HepG2 (cell line): ENCODE results near the gene TEDC1. TPM values are rescaled to one million over a fixed set of nuclear protein-coding genes. Genes with fewer than 3 reads are reported as not detected.

Experiments used
- AGO2 ChIP-seq: fragments of 200-400 bp; formaldehyde crosslinking; optimal IDR thresholded peaks from 2 replicates; pipeline ENCODE3; 2017; ENCODE audit warnings: mild to moderate bottlenecking, low read depth, low read length, moderate library complexity
- ARHGAP35 ChIP-seq: sonication (generic); formaldehyde crosslinking; IDR thresholded peaks from 2 replicates; pipeline ENCODE4 v1.9.0; 2022; ENCODE audit warnings: mild to moderate bottlenecking, inconsistent platforms, moderate library complexity, missing genetic modification reagents, borderline replicate concordance
- CSRNP1 ChIP-seq: sonication (generic); formaldehyde crosslinking; IDR thresholded peaks from 2 replicates; pipeline ENCODE4 v1.8.1; 2023; ENCODE audit warnings: mild to moderate bottlenecking, missing genetic modification reagents
- KAT7 ChIP-seq: IDR thresholded peaks from 2 replicates; pipeline ENCODE4 v1.6.1; 2018; ENCODE audit warnings: borderline replicate concordance, missing compliant biosample characterization
- KDM2A ChIP-seq: sonication (generic); formaldehyde crosslinking; IDR thresholded peaks from 2 replicates; pipeline ENCODE4 v1.4.0; 2020; ENCODE audit warnings: low read depth, missing genetic modification reagents, borderline replicate concordance
- KLF16 ChIP-seq, 2 experiments: sonication (generic) in 1 of 2; formaldehyde crosslinking in 1 of 2; IDR thresholded peaks; 2 replicates each; pipeline versions ENCODE4 v1.6.1 to v1.8.0; 2016 to 2023; ENCODE audit warnings: missing genetic modification reagents in 2 of 2, missing compliant biosample characterization in 1 of 2
- RFXANK ChIP-seq: IDR thresholded peaks from 2 replicates; pipeline ENCODE4 v1.6.1; 2016
- SAFB2 ChIP-seq: sonication (generic); formaldehyde crosslinking; IDR thresholded peaks from 2 replicates; pipeline ENCODE4 v1.5.1; 2020; ENCODE audit warnings: missing genetic modification reagents, low read depth, mild to moderate bottlenecking, borderline replicate concordance
- SMAD1 ChIP-seq: sonication (generic); formaldehyde crosslinking; IDR thresholded peaks from 2 replicates; pipeline ENCODE4 v1.4.0; 2020; ENCODE audit warnings: missing genetic modification reagents, low read depth, mild to moderate bottlenecking, borderline replicate concordance
- WIZ ChIP-seq: sonication (generic); formaldehyde crosslinking; IDR thresholded peaks from 2 replicates; pipeline ENCODE4 v1.5.1; 2020; ENCODE audit warnings: mild to moderate bottlenecking, missing genetic modification reagents
- ZBTB1 ChIP-seq: sonication (generic); formaldehyde crosslinking; IDR thresholded peaks from 2 replicates; pipeline ENCODE4 v1.4.0; 2020; ENCODE audit warnings: missing genetic modification reagents, borderline replicate concordance
- ZBTB38 ChIP-seq: sonication (generic); formaldehyde crosslinking; IDR thresholded peaks from 2 replicates; pipeline ENCODE4 v1.5.1; 2020; ENCODE audit warnings: mild to moderate bottlenecking, missing genetic modification reagents
- ZFP41 ChIP-seq: sonication (generic); formaldehyde crosslinking; IDR thresholded peaks from 2 replicates; pipeline ENCODE4 v1.4.0; 2020; ENCODE audit warnings: mild to moderate bottlenecking, missing genetic modification reagents, borderline replicate concordance
- ZKSCAN5 ChIP-seq: sonication (generic); formaldehyde crosslinking; IDR thresholded peaks from 2 replicates; pipeline ENCODE4 v1.5.1; 2020; ENCODE audit warnings: mild to moderate bottlenecking, missing genetic modification reagents
- ZMYM3 ChIP-seq: sonication (generic); formaldehyde crosslinking; IDR thresholded peaks from 2 replicates; pipeline ENCODE4 v1.5.1; 2020; ENCODE audit warnings: mild to moderate bottlenecking, missing genetic modification reagents
- ZNF282 ChIP-seq: fragments of 450-650 bp; IDR thresholded peaks from 2 replicates; pipeline ENCODE4 v1.6.1; 2018; ENCODE audit not compliant: partially characterized antibody
- ZNF446 ChIP-seq: sonication (generic); formaldehyde crosslinking; IDR thresholded peaks from 2 replicates; pipeline ENCODE4 v1.5.0; 2020; ENCODE audit warnings: mild to moderate bottlenecking, missing genetic modification reagents
- ZNF501 ChIP-seq: sonication (generic); formaldehyde crosslinking; IDR thresholded peaks from 2 replicates; pipeline ENCODE4 v1.5.1; 2020; ENCODE audit warnings: mild to moderate bottlenecking, moderate library complexity, missing genetic modification reagents
- ZNF703 ChIP-seq: sonication (generic); formaldehyde crosslinking; IDR thresholded peaks from 2 replicates; pipeline ENCODE4 v1.5.1; 2020; ENCODE audit warnings: missing genetic modification reagents, mild to moderate bottlenecking, moderate library complexity, borderline replicate concordance
- ZSCAN21 ChIP-seq: sonication (generic); formaldehyde crosslinking; IDR thresholded peaks from 2 replicates; pipeline ENCODE4 v1.8.0; 2022; ENCODE audit warnings: mild to moderate bottlenecking, missing genetic modification reagents, moderate library complexity, borderline replicate concordance
- polyA plus RNA-seq, 8 experiments: library from polyadenylated mRNA; depleted of rRNA in 3 of 8; stranded (reverse) in 7 of 8; unstranded in 1 of 8; fragments of >200 nt; fragmentation: Illumina TruSeq in 4 of 8; extraction: Trizol in 4 of 8; gene quantifications; 2 replicates each; pipeline versions ENCODE4 v1.2.1 to v1.2.3, GENCODE V29; 2011 to 2016; ENCODE audit warnings: low read depth in 4 of 8, missing spikeins in 1 of 8, mixed read lengths in 1 of 8; ENCODE audit not compliant: insufficient read depth in 1 of 8
- total RNA-seq, 5 experiments: library from RNA; depleted of rRNA; stranded (reverse); fragments of >200 nt; fragmentation: Illumina TruSeq; extraction: Trizol; gene quantifications; 2 replicates each; pipeline ENCODE4 v1.2.3, GENCODE V29; 2016; ENCODE audit warnings: low read depth in 1 of 5
- TF ChIP-seq, protein P1 (sequence below): sonication (generic); formaldehyde crosslinking; IDR thresholded peaks from 2 replicates; pipeline ENCODE4 v1.5.1; 2020; ENCODE audit warnings: mild to moderate bottlenecking, missing genetic modification reagents, moderate library complexity
- TF ChIP-seq, protein P2 (sequence below): IDR thresholded peaks from 2 replicates; pipeline ENCODE4 v1.6.1; 2012; ENCODE audit warnings: inconsistent platforms
- TF ChIP-seq, protein P3 (sequence below): sonication (generic); formaldehyde crosslinking; IDR thresholded peaks from 2 replicates; pipeline ENCODE4 v1.8.1; 2023; ENCODE audit warnings: missing genetic modification reagents, inconsistent platforms, borderline replicate concordance

TEDC1 gene
- total and polyA plus RNA-seq, 2 of the 13 experiments (the other 11 are each of a cell fraction or from before 2014, with no cell fraction given): 5.7 to 27.4 TPM

DNA sequence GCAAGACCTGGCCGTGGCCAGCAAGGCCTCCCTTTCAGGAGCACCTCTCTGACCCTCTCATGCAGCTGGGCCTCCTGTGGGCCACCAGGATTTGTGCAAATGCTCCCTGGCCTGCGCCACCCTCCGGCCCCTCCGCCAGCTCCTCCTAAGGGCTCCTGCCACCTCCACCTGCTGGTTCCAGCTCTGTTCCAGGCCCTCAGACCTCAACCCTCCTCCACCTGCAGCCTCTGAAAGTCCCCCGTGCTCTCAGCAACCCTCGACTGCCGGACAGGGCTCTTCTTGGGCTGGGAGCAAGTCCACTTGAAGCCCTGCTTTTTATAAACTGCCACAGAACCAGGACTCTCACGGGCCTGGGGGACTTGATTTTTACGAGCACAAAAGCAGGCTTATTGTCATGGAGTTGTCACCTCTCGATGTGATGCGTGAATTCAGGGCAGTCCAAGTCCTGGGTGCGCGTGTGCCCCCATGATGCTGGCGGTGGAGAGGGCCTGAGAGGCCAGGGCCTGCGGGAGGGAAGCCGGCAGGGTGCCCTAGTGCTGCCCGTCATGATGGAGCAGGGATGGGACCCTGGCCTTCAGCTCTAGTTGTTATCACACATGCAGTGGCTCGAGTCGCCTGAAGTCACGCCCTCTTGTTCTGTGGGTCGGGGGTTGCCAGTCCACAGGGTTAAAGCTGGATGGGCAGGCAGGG is 9.1 kb downstream of the TEDC1 start (continued):
- TF ChIP-seq WIZ: no peak
- no peak for TF ChIP-seq ZFP41 (CRISPR knock-in tag)
- no peak for TF ChIP-seq SAFB2 (CRISPR knock-in tag)
- TF ChIP-seq, protein P1, sequence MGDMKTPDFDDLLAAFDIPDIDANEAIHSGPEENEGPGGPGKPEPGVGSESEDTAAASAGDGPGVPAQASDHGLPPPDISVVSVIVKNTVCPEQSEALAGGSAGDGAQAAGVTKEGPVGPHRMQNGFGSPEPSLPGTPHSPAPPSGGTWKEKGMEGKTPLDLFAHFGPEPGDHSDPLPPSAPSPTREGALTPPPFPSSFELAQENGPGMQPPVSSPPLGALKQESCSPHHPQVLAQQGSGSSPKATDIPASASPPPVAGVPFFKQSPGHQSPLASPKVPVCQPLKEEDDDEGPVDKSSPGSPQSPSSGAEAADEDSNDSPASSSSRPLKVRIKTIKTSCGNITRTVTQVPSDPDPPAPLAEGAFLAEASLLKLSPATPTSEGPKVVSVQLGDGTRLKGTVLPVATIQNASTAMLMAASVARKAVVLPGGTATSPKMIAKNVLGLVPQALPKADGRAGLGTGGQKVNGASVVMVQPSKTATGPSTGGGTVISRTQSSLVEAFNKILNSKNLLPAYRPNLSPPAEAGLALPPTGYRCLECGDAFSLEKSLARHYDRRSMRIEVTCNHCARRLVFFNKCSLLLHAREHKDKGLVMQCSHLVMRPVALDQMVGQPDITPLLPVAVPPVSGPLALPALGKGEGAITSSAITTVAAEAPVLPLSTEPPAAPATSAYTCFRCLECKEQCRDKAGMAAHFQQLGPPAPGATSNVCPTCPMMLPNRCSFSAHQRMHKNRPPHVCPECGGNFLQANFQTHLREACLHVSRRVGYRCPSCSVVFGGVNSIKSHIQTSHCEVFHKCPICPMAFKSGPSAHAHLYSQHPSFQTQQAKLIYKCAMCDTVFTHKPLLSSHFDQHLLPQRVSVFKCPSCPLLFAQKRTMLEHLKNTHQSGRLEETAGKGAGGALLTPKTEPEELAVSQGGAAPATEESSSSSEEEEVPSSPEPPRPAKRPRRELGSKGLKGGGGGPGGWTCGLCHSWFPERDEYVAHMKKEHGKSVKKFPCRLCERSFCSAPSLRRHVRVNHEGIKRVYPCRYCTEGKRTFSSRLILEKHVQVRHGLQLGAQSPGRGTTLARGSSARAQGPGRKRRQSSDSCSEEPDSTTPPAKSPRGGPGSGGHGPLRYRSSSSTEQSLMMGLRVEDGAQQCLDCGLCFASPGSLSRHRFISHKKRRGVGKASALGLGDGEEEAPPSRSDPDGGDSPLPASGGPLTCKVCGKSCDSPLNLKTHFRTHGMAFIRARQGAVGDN (CRISPR knock-in tag): peak; percentile 1
- peak; percentile 72 for TF ChIP-seq AGO2
- TF ChIP-seq ZSCAN21 (CRISPR knock-in tag): no peak
- TF ChIP-seq ARHGAP35: 0 out of 2 replicates have a peak, but pooled peaks have one; percentile 11
- no peak for TF ChIP-seq ZMYM3 (CRISPR knock-in tag)
- 0 out of 2 replicates have a peak, but pooled peaks have one; percentile 13 for TF ChIP-seq ZNF446
- TF ChIP-seq, protein P2, sequence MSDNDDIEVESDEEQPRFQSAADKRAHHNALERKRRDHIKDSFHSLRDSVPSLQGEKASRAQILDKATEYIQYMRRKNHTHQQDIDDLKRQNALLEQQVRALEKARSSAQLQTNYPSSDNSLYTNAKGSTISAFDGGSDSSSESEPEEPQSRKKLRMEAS: no peak
- TF ChIP-seq ZNF703: 0 out of 2 replicates have a peak, but pooled peaks have one; percentile 17
- TF ChIP-seq ZBTB38: peak; percentile 81; the same call in 1 of the 2 replicates
- TF ChIP-seq ZNF282: no peak
- TF ChIP-seq KLF16 (CRISPR knock-in tag; IDR thresholded peaks at IDR 0.05): 0 out of 4 replicates have a peak, but pooled peaks of 1 of the 2 experiments have one; percentile 26
- peak; percentile 40; the same call in 1 of the 2 replicates for TF ChIP-seq ZNF501 (CRISPR knock-in tag)
- peak; percentile 12; the same call in 1 of the 2 replicates for TF ChIP-seq CSRNP1 (CRISPR knock-in tag)
- no peak for TF ChIP-seq ZBTB1 (CRISPR knock-in tag)
- TF ChIP-seq KAT7: no peak
- TF ChIP-seq RFXANK (CRISPR knock-in tag): no peak
- TF ChIP-seq, protein P3, sequence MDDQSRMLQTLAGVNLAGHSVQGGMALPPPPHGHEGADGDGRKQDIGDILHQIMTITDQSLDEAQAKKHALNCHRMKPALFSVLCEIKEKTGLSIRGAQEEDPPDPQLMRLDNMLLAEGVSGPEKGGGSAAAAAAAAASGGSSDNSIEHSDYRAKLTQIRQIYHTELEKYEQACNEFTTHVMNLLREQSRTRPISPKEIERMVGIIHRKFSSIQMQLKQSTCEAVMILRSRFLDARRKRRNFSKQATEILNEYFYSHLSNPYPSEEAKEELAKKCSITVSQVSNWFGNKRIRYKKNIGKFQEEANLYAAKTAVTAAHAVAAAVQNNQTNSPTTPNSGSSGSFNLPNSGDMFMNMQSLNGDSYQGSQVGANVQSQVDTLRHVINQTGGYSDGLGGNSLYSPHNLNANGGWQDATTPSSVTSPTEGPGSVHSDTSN (CRISPR knock-in tag): no peak
- 0 out of 2 replicates have a peak, but pooled peaks have one; percentile 11 for TF ChIP-seq SMAD1 (CRISPR knock-in tag)
- no peak for TF ChIP-seq ZKSCAN5 (CRISPR knock-in tag)
- TF ChIP-seq KDM2A (CRISPR knock-in tag): no peak
